Stimulated activated CD4-positive, alpha-beta T cell treated with anti-CD3 and anti-CD28 coated beads, Interleukin-1b, Interleukin-23, amount 100 ng/mL, for 48 hours (primary cell): ENCODE measurements around the gene TPP1.

Experiments used
- DNase-seq: peaks from one replicate; pipeline ENCODE4 v3.0.0-alpha.2; 2020

Gene TPP1

DNA sequence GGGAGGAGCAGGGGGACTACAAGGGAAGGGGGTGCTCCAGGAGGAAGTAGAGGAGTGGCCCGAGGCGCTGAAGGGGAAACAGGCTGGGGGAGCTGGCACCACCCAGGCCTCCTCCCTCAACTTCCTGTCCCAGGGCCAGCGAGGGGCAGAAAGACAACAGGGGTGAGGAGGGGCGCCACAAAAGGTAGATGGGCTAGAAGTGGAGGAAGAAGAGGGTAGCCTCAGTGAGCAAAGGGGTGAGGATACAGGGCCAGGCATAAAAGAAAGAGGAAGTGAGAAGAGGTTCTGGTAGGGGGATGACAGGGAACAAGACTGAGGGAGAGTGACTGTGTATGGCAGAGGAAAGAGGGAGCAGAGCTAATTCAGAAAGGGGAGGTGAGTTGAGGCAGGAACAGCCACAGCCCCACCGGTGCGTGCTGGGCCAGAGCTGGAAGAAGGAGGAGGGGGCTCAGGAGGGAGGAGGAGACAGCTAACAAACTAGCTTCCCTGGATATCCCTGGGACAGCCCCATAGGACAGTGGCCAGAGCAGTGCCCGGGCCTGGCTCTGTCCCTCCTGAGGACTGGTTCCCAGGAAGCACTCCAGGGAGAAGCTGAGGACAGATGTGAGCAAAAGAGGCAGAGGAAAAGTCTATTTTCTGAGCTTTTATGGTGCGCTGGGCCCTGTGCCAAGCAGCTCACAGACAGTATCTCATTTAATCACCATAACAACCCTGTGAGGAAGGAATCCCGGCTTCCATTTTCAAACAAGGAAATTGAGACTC, 27.9 kb upstream of the TPP1 start:
- DNase-seq = no peak

GRCh38 chr11:6646576-6646917, 27.3 kb upstream of the TPP1 start:
- DNase-seq = no peak

- no peak for DNase-seq
Measured at GRCh38 chr11:6646071-6646470, 26.8 kb upstream of the TPP1 start.

- DNase-seq = no peak
Measured at GRCh38 chr11:6642957-6643356, 23.7 kb upstream of the TPP1 start.

DNA sequence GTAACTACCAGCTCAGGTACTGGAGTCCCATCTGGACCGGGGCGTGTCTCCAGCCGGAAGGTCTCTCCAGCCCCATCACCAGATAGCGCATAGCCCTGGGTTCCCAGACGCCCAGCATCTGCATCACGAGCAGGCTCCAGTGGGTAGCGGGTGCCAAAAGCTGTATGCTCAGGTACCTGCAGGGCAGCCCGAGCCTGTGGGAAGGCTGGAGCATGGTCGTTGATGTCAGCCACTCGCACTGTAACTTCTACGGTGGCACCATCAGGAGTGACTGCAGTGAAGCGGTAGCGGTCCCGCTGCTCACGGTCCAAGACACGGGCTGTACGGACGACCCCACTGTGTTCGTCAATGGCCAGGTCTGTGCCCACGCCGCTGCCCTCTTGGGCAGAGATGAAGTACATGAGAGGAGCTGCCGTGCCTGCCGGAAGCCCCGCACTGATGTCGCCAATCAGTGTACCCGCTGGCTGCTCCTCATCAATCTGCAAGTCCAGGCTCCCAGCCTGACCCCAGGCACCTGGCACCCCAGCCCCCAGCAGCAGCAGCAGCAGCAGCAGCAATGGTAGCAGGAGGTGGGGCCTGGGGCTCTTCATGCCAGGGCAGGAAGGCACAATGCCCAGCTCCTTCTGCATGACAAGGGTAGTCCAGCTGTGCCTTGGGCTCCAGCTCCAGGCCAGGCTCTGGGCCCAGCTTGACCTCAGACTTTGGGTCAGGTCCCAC, 21.9 kb upstream of the TPP1 start:
- no peak for DNase-seq

GRCh38 chr11:6640036-6640984, 21.1 kb upstream of the TPP1 start:
- DNase-seq = no peak

- DNase-seq = no peak
Measured at GRCh38 chr11:6638429-6638828, 19.2 kb upstream of the TPP1 start.

- no peak for DNase-seq
Measured at GRCh38 chr11:6637871-6638270, 18.6 kb upstream of the TPP1 start.

GRCh38 chr11:6636480-6636879, 17.3 kb upstream of the TPP1 start:
- DNase-seq = no peak

DNA sequence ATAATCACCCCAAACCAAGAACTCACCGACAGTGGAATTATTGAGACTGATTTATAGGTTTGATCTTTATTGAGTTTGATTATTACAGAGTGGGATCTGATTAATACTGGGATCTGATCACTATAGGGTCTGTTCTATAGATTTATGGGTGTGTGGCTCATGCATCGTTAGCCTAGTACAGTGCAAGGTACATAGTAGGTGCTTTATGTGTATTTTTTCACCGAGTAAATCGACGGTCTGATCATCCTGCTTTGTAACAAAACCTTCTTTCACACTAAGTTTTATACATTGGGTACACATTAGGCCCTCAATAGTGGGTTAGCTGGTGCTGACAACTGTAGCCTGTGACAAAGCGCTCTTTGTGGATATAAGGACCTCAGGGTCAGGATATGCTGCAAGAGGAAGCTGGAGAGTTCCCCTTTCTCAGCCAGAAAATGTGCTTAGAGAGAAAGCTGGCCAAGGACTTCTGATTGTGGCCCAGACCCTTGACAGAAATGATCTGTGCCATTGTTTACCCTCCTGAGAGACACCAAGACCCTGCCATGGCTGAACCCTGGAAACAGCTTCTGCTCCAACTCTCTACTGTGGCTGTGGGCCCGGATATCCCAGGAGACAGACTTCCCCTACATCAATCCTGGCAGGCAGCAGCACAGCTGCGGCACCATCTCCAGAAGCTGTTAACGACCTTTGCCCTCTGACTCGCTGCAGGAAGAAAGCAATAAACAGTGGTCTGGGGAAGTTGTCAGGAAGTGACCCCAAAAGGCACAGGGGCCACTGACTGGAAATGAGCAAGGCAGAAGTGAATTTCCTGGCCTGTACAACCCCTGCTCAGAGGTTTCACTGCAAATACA, 16.1 kb upstream of the TPP1 start:
- no peak for DNase-seq

GRCh38 chr11:6634534-6634933, 15.3 kb upstream of the TPP1 start:
- DNase-seq = no peak

DNA sequence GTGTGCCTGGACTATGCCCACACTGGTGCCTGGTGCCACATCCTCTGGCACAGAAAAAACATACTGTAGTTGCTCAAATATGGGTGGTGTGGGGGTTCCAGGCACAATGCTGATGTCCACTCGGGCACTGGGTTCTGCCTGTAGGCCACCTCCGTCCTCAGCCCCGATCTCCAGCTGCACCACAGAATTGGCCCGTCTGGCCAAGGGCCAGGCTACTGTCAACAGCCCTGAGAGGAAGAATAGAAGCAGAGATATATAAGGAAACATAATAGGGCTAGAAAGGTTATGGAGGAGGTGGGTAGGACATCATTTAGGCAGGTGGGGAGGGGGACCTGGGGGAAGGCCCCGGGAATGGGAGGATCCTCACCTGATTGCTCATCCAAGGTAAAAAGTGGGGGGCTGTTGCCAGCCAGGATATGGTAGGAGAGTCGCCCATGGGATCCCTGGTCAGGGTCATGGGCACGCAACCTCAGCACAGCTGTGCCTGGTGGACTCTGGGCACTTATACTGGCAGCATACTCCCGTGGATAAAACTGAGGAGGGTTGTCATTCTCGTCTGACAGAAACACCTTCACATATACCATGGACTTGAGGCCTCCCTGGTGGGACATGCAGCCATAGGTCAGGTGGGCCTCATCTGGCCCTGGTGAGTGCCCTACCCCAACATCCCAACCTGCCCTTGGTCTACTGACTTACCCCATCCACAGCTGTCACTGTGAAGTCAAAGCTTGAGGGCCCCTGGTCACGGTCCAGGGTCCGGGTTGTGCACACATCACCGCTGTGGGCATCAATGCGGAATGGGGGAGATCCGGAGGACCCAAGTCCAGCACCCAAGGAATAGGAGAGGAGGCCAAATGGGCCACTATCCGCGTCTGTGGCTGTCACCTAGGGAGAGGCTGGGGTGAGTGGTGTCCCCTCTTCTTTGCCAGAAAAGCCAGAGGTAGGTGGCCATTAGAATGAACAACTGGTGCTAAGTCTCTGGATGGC, 14.5 kb upstream of the TPP1 start:
- DNase-seq = no peak

- no peak for DNase-seq
Measured at GRCh38 chr11:6632116-6633073, 13.2 kb upstream of the TPP1 start.

DNA sequence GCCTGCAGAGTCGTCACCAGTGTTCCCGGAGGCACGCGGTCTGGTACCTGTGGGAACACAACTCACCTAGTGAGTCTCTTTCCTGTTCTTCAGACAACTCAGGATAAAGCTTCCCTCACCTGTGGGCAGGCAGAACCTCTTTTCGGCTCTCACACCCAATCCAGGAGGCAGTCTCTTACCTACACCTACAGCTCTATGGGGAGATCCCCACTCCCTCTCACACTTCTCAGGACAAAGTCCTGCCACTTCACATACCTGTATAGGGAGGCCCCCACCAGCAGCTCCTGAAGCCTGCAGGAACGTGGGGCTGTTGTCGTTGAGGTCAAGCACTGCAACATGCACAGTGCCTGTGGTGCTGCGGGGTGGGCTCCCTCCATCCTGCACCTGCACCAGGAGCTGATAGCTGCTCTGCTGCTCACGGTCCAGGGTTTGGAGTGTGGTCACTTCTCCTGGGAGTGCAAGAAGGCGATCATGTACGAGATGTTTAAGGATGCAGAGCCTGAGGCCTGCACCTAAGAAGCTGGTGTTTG, 12.2 kb upstream of the TPP1 start:
- no peak for DNase-seq

- no peak for DNase-seq
Measured at GRCh38 chr11:6630632-6631291, 11.5 kb upstream of the TPP1 start.

DNA sequence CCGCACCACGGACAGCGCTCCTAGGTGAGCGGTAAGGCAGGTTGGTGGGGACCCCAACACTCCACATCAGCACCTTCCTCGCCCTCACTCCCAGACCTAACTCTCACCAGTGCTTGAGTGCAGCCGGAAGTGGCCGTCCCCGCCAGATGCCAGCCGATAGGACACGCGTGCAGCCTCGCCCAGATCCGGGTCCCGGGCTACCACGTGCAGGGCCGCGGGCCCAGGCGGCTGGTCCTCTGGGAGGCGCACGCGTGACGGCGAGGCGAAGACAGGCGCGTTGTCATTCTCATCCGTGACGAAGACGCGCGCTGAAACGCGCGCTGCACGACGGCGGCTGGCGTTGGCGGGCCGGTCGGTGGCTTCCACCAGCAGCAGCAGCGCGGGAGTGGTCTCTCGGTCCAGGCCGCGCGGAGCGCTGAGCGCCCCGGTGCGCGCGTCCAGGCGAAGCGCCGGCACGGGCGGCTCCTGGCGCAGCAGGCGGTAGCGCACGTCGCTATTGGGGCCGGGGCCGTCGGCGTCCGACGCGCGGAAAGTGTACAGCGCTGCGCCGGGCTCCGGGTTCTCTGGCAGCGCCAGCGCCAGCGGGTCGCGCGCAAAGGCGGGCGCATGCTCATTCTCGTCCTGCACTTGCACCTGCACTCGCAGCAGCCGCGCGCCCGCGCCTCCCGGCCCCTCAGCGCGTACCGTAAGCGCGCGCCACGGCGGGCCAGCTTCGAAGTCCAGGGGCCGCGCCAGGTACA, 10.8 kb upstream of the TPP1 start:
- DNase-seq = no peak

- DNase-seq = no peak
Measured at GRCh38 chr11:6629573-6629891, 10.3 kb upstream of the TPP1 start.

- DNase-seq = no peak
Measured at GRCh38 chr11:6628526-6628925, 9.3 kb upstream of the TPP1 start.

GRCh38 chr11:6627762-6628241, 8.6 kb upstream of the TPP1 start:
- no peak for DNase-seq
